Loucy (cell line): Measurements from ENCODE around the gene CEP164.

Experiments
- CTCF ChIP-seq: fragments of 200-600 bp; sonication (generic); conservative IDR thresholded peaks from 2 replicates; pipeline ENCODE4 v1.5.1; 2014; ENCODE audit warnings: mild to moderate bottlenecking, antibody characterized with exemption, low read length
- EZH2phosphoT487 ChIP-seq: fragments of 200-600 bp; IDR thresholded peaks from 2 replicates; pipeline ENCODE4 v1.6.1; 2018; ENCODE audit warnings: antibody characterized with exemption, mild to moderate bottlenecking, moderate library complexity, borderline replicate concordance

DNA sequence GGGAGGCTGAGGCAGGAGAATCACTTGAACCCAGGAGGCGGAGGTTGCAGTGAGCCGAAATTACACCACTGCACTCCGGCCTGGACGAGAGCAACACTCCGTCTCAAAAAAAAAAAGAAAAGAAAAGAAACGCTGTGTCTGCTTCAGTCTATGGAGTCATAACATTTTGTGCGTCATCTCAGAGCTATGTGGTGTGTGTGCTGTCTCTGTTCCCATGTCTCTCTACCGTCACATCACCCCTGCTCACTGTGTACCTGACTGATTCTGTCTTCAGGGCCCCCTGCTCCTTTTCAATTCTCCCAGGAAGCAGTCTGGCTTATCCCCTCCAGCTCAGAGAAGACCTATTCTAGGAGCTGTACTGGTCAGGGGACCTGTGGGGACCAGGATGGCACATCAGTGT is 29.5 kb upstream of the CEP164 start:
- no peak for TF ChIP-seq CTCF
- no peak for TF ChIP-seq EZH2phosphoT487
